ENCODE results near the gene VWA8. TPM values are rescaled to one million over a fixed set of nuclear protein-coding genes. Genes with fewer than 3 reads are reported as not detected.

VWA8 gene
- total RNA-seq, 1 donor from 2014 or later: 14.6 TPM

DNA sequence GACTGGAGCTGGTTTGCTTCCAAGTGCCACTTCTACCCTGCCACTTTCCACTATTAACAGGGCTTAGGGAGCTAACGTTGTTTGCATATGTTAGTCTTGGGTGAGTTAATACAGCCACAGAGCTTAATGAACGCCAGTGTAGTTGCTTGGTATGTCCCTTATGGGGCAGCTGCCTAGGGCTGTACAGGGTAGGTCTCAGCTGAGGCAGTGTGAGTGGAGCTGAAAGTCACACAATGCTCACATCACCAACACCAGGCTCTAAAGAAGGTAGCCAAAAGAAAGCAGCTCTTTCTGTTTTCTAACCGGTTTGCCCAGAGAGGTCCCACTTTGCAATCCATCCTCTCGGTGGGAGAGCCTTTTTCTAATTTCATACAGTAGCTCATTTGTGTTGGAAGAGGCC is 317.4 kb downstream of the VWA8 start:
- DNase-seq (ENCODE audit: low read depth): no peak
- Histone ChIP-seq H3K36me3 (ENCODE audit: control insufficient read depth, insufficient read depth, low read length) (no peaks in the 10 kb centered on the region), H3K27me3 (ENCODE audit: control insufficient read depth, insufficient read depth, low read length) (no peaks in the 10 kb centered on the region), H3K4me3 (ENCODE audit: low read depth, low read length) (no peak overlapping the region)
- TF ChIP-seq, protein P1, sequence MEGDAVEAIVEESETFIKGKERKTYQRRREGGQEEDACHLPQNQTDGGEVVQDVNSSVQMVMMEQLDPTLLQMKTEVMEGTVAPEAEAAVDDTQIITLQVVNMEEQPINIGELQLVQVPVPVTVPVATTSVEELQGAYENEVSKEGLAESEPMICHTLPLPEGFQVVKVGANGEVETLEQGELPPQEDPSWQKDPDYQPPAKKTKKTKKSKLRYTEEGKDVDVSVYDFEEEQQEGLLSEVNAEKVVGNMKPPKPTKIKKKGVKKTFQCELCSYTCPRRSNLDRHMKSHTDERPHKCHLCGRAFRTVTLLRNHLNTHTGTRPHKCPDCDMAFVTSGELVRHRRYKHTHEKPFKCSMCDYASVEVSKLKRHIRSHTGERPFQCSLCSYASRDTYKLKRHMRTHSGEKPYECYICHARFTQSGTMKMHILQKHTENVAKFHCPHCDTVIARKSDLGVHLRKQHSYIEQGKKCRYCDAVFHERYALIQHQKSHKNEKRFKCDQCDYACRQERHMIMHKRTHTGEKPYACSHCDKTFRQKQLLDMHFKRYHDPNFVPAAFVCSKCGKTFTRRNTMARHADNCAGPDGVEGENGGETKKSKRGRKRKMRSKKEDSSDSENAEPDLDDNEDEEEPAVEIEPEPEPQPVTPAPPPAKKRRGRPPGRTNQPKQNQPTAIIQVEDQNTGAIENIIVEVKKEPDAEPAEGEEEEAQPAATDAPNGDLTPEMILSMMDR (IDR thresholded peaks at IDR 0.05; ENCODE audit: insufficient read depth, low read length, poor library complexity, severe bottlenecking): no peak

GRCh38 chr13:41641961-41642360 is 318.9 kb downstream of the VWA8 start:
- TF ChIP-seq, protein P1 (IDR thresholded peaks at IDR 0.05; ENCODE audit: insufficient read depth, low read length, poor library complexity, severe bottlenecking): no peak
- H3K4me3 ChIP-seq (ENCODE audit: low read depth, low read length): no peak overlapping the region
- DNase-seq (ENCODE audit: low read depth): no peak
- no peaks in the 10 kb centered on the region for H3K27me3 ChIP-seq (ENCODE audit: control insufficient read depth, insufficient read depth, low read length)
- H3K36me3 ChIP-seq (ENCODE audit: control insufficient read depth, insufficient read depth, low read length): no peaks in the 10 kb centered on the region

DNA sequence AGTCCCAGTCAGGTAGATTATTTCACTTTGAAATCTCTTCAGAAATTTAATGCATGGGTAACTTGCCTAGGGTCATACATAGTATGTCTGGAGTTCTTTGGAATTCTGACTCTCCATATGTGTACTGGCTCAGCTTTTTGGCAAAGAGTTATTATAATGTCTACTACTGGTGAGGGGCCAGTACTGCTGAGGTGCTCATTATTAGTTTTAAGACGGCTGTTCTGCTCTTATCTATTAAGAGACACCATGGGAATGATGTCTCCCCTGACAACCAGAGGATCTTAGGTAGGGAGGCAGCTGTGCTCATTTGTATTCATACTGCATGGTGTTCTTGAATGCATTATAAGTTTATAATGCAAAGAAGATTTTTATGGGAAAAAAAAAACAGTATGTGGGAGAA is 319.5 kb downstream of the VWA8 start:
- Histone ChIP-seq H3K4me3 (ENCODE audit: low read depth, low read length) (no peak overlapping the region), H3K27me3 (ENCODE audit: control insufficient read depth, insufficient read depth, low read length) (no peaks in the 10 kb centered on the region), H3K36me3 (ENCODE audit: control insufficient read depth, insufficient read depth, low read length) (no peaks in the 10 kb centered on the region)
- TF ChIP-seq, protein P1 (IDR thresholded peaks at IDR 0.05; ENCODE audit: insufficient read depth, low read length, poor library complexity, severe bottlenecking): no peak
- DNase-seq (ENCODE audit: low read depth): no peak

GRCh38 chr13:41639955-41640780 is 320.7 kb downstream of the VWA8 start:
- Histone ChIP-seq H3K36me3 (ENCODE audit: control insufficient read depth, insufficient read depth, low read length) (no peaks in the 10 kb centered on the region), H3K27me3 (ENCODE audit: control insufficient read depth, insufficient read depth, low read length) (no peaks in the 10 kb centered on the region), H3K4me3 (ENCODE audit: low read depth, low read length) (no peak overlapping the region)
- no peak for DNase-seq (ENCODE audit: low read depth)
- TF ChIP-seq, protein P1 (IDR thresholded peaks at IDR 0.05; ENCODE audit: insufficient read depth, low read length, poor library complexity, severe bottlenecking): no peak

- Histone ChIP-seq H3K27me3 (ENCODE audit: control insufficient read depth, insufficient read depth, low read length) (no peaks in the 10 kb centered on the region), H3K4me3 (ENCODE audit: low read depth, low read length) (no peak overlapping the region), H3K36me3 (ENCODE audit: control insufficient read depth, insufficient read depth, low read length) (no peaks in the 10 kb centered on the region)
- no peak for DNase-seq (ENCODE audit: low read depth)
- TF ChIP-seq, protein P1 (IDR thresholded peaks at IDR 0.05; ENCODE audit: insufficient read depth, low read length, poor library complexity, severe bottlenecking): no peak
Measured at GRCh38 chr13:41639237-41639904, 321.5 kb downstream of the VWA8 start.
